ENCODE results near the gene RND3. TPM values are rescaled to one million over a fixed set of nuclear protein-coding genes. Genes with fewer than 3 reads are reported as not detected.

The RND3 gene
- total RNA-seq, 6 donors from 2014 or later = 13.0 to 40.0 (median 26.7) TPM

DNA sequence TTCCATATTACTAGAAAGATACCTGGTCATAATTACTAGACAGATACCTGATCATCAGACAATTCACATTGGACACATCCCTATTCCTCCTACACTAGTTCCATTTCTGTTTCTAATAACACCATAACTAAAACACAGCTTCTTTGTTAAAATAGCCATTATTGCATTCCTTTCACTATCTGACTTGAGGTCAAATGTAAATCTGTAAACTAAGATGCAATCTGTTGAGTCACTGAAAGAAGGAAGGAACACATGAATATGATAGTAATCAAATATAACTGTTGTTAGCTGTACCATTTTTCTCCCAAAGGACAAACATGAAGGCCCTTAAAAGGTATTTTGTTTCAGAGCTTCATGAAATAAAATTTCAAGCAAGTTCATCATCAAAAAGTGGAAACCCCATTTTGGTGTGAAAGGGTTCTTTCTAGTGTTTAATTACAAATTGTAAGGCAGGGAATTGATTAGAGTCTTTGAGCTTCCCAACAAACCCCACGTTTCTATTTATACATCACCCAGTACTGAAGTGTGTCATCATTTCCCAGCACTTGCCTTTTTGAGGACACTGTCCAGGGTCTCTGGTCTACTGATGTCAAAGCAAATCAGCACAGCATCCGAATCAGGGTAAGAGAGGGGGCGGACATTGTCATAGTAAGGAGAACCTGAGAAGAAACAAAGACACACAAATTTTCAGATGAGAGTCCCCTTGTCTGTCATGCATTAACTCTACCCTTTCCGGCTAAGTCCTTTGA, 13.0 kb downstream of the RND3 start:
- no peak for DNase-seq
- TF ChIP-seq POLR2A (IDR thresholded peaks at IDR 0.05) (no peak), POLR2AphosphoS5 (IDR thresholded peaks at IDR 0.05) (no peak), EP300 (IDR thresholded peaks at IDR 0.05) (no peak)
- TF ChIP-seq, protein P1, sequence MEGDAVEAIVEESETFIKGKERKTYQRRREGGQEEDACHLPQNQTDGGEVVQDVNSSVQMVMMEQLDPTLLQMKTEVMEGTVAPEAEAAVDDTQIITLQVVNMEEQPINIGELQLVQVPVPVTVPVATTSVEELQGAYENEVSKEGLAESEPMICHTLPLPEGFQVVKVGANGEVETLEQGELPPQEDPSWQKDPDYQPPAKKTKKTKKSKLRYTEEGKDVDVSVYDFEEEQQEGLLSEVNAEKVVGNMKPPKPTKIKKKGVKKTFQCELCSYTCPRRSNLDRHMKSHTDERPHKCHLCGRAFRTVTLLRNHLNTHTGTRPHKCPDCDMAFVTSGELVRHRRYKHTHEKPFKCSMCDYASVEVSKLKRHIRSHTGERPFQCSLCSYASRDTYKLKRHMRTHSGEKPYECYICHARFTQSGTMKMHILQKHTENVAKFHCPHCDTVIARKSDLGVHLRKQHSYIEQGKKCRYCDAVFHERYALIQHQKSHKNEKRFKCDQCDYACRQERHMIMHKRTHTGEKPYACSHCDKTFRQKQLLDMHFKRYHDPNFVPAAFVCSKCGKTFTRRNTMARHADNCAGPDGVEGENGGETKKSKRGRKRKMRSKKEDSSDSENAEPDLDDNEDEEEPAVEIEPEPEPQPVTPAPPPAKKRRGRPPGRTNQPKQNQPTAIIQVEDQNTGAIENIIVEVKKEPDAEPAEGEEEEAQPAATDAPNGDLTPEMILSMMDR (IDR thresholded peaks at IDR 0.05) = no peak
- peak overlapping the region in 3 of 4 donors; percentile 43 to 65 (median 58) for H3K27ac ChIP-seq
- 81 to 91% methylated on average over 4 of the region's 4 CpGs for WGBS, 2 donors
- ATAC-seq (ENCODE audit: low FRiP score in 2 of 2) = no peak
- no peaks in the 10 kb centered on the region for H3K27me3 ChIP-seq
- H3K4me3 ChIP-seq = no peak overlapping the region
- no peaks in the 10 kb centered on the region for H3K9me3 ChIP-seq
- H3K36me3 ChIP-seq = peaks cover 0 to 26% (median 2%) of the 10 kb centered on the region in 4 donors
- peaks cover 9 to 32% (median 22%) of the 10 kb centered on the region in 4 donors for H3K4me1 ChIP-seq

DNA sequence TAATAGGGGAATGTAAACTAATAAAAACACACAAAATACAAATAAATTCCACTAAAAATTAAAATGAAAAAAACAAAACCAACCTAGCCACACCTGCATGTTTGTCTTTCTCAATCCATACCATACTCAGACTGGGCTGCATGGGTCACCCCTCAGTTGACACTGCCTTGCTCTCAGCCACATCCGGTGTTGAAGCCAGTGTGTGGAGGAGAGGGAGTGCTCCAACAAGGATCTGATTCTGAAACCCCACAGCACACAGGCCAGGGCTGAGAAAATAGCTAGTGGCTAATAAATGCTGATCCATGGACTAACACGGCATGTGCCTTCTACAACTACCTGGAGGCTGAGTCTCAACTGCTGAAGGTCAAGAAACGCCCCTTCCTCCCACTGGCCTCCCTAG, 13.7 kb downstream of the RND3 start:
- Histone ChIP-seq H3K9me3 (no peaks in the 10 kb centered on the region), H3K4me1 (peaks cover 6 to 28% (median 20%) of the 10 kb centered on the region in 4 donors), H3K27me3 (no peaks in the 10 kb centered on the region), H3K27ac (peak overlapping the region in 3 of 4 donors; percentile 41 to 65 (median 49)), H3K4me3 (no peak overlapping the region), H3K36me3 (peaks cover 0 to 30% (median 2%) of the 10 kb centered on the region in 4 donors)
- no peak for ATAC-seq (ENCODE audit: low FRiP score in 2 of 2)
- no peak for DNase-seq
- TF ChIP-seq, protein P1 (IDR thresholded peaks at IDR 0.05) = no peak
- TF ChIP-seq EP300 (IDR thresholded peaks at IDR 0.05) = no peak
- no peak for TF ChIP-seq POLR2AphosphoS5 (IDR thresholded peaks at IDR 0.05)
- TF ChIP-seq POLR2A (IDR thresholded peaks at IDR 0.05) = no peak
- WGBS, 2 donors = 88 to 96% methylated on average over 3 of the region's 3 CpGs

DNA sequence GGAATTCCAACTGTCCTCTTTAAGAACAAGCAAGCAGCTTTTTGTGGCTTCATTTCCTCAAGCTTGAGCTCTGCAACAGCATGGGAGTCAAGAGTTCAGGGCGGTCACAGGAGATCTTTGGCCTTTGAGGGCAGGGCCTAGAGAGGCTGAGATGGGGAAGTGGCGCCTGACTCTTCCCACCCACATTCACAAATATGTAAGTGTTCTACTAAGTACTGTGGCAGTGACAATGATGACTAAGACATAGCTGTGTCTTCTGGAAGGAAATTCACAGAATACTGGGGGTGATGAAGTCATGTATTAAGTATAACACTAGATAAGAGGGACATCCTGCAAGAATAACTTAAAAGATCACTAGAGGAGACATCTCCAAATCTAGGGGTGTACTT, 15.0 kb downstream of the RND3 start:
- TF ChIP-seq POLR2AphosphoS5 (IDR thresholded peaks at IDR 0.05) = peak; percentile 69 to 72
- TF ChIP-seq EP300 (IDR thresholded peaks at IDR 0.05) = peak in 1 of 4 donors; percentile 56
- TF ChIP-seq POLR2A (IDR thresholded peaks at IDR 0.05) = no peak
- TF ChIP-seq, protein P1 (IDR thresholded peaks at IDR 0.05) = no peak
- Histone ChIP-seq H3K4me3 (no peak overlapping the region), H3K27ac (peak overlapping the region in 3 of 4 donors; percentile 23 to 43 (median 27)), H3K36me3 (peaks cover 0 to 37% (median 2%) of the 10 kb centered on the region in 4 donors), H3K27me3 (no peaks in the 10 kb centered on the region), H3K4me1 (peaks cover 5 to 28% (median 15%) of the 10 kb centered on the region in 4 donors), H3K9me3 (no peaks in the 10 kb centered on the region)
- DNase-seq (peak in 1 of 2 donors; percentile 48), ATAC-seq (ENCODE audit: low FRiP score in 2 of 2) (peak; percentile 83 to 88)
- 47 to 65% methylated on average over 2 of the region's 2 CpGs for WGBS, 2 donors

DNA sequence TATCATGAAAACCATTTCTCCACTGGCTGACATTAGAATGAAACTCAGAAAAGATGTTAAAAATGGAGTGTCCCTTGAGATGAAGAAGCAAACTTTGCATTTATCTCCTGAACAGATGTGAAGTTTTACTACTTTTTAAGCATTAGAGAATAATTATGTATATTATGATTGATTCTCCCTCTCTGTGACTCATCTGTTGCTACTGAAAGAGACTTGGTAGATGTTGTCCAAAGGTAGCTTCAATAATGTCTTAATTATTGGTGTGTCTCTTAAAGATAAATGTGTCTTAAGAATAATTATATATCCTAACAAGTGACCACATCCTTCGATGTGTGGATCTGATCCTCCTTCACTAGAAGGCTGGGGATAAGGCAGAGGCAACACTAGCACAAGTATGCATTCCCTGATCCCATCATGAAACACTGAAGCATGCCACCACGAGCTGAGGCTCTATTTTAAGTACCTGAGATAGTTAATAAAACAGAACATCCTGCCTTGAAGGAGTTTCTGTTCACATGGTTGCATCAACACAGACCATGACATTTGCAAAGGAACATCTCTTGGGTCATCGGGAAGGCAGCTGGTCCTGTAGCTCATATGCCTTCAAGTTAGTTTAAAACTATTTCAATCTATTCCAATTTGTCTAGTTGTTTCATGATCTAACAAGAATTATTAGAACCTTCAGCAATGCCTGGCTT, 15.5 kb downstream of the RND3 start:
- TF ChIP-seq EP300 (IDR thresholded peaks at IDR 0.05) = peak in 1 of 4 donors; percentile 3
- no peak for TF ChIP-seq POLR2A (IDR thresholded peaks at IDR 0.05)
- no peak for TF ChIP-seq POLR2AphosphoS5 (IDR thresholded peaks at IDR 0.05)
- TF ChIP-seq, protein P1 (IDR thresholded peaks at IDR 0.05) = no peak
- no peaks in the 10 kb centered on the region for H3K9me3 ChIP-seq
- ATAC-seq (ENCODE audit: low FRiP score in 2 of 2) (no peak), DNase-seq (no peak)
- no peaks in the 10 kb centered on the region for H3K27me3 ChIP-seq
- peaks cover 2 to 31% (median 13%) of the 10 kb centered on the region in 4 donors for H3K4me1 ChIP-seq
- peaks cover 0 to 37% (median 2%) of the 10 kb centered on the region in 4 donors for H3K36me3 ChIP-seq
- no peak overlapping the region for H3K4me3 ChIP-seq
- WGBS, 2 donors = 67 to 77% methylated on average over 3 of the region's 3 CpGs
- H3K27ac ChIP-seq = peak overlapping the region; percentile 24 to 46 (median 43)

All from upper lobe of left lung (tissue), 6 donors.